Endodermal cell (in vitro differentiated cells): ENCODE measurements around the gene BCAS2. TPM values are rescaled to one million over a fixed set of nuclear protein-coding genes. Genes with fewer than 3 reads are reported as not detected.
A peak's percentile ranks its signal among the peaks of the same experiment; 100 is the strongest.

ENCODE experiments used
- DNase-seq: peaks from one replicate; pipeline ENCODE4 v3.0.0-alpha.2; 2017
- H3K27ac ChIP-seq: 2 replicates; pipeline ENCODE4 v1.5.1; 2013; ENCODE audit warnings: mild to moderate bottlenecking, low read depth, low read length, moderate library complexity
- H3K27me3 ChIP-seq: 2 replicates; pipeline ENCODE4 v1.6.1; 2013; ENCODE audit warnings: mild to moderate bottlenecking, low read length, moderate library complexity; ENCODE audit not compliant: insufficient read depth, control insufficient read depth, poor library complexity, severe bottlenecking
- H3K36me3 ChIP-seq: 2 replicates; pipeline ENCODE4 v1.7.0; 2013; ENCODE audit warnings: mild to moderate bottlenecking, low read length, moderate library complexity; ENCODE audit not compliant: control insufficient read depth, insufficient read depth
- H3K4me1 ChIP-seq: one replicate; pipeline ENCODE4 v1.7.0; 2013; ENCODE audit warnings: low read length; ENCODE audit not compliant: control insufficient read depth, insufficient read depth
- H3K4me3 ChIP-seq: 2 replicates; pipeline ENCODE4 v1.5.1; 2013; ENCODE audit warnings: mild to moderate bottlenecking, low read length, moderate library complexity
- H3K9ac ChIP-seq: 2 replicates; pipeline ENCODE4 v1.6.1; 2013; ENCODE audit warnings: mild to moderate bottlenecking, low read length, moderate library complexity; ENCODE audit not compliant: poor library complexity, severe bottlenecking; ENCODE audit errors: extremely low read depth
- H3K9me3 ChIP-seq: 2 replicates; pipeline ENCODE4 v1.6.1; 2013; ENCODE audit warnings: mild to moderate bottlenecking, low read length, moderate library complexity; ENCODE audit not compliant: control insufficient read depth
- H3K27ac Mint-ChIP-seq: 2 replicates; pipeline ENCODE4 v1.8.0; 2020; ENCODE audit warnings: mixed read lengths
- H3K27me3 Mint-ChIP-seq: 2 replicates; pipeline ENCODE4 v1.8.0; 2021; ENCODE audit warnings: mild to moderate bottlenecking, mixed read lengths; ENCODE audit not compliant: insufficient read depth
- H3K36me3 Mint-ChIP-seq: 2 replicates; pipeline ENCODE4 v1.8.0; 2020; ENCODE audit warnings: low read depth, mixed read lengths
- H3K4me1 Mint-ChIP-seq: 2 replicates; pipeline ENCODE4 v1.8.0; 2020; ENCODE audit warnings: mixed read lengths
- H3K4me3 Mint-ChIP-seq: 2 replicates; pipeline ENCODE4 v1.8.0; 2020; ENCODE audit warnings: mild to moderate bottlenecking, moderate library complexity, mixed read lengths
- H3K9me3 Mint-ChIP-seq: 2 replicates; pipeline ENCODE4 v1.8.0; 2020; ENCODE audit warnings: mild to moderate bottlenecking, mixed read lengths
- CTCF ChIP-seq: fragments of 200-600 bp; sonication (generic); conservative IDR thresholded peaks from 2 replicates; pipeline ENCODE4 v1.5.0; 2021; ENCODE audit warnings: antibody characterized with exemption, mild to moderate bottlenecking
- WGBS, 2 experiments: methylation state at CpG; one replicate each; pipeline versions ENCODE4 v1.1.5 to v1.1.7; 2013; ENCODE audit warnings: missing lambda C conversion rate in 2 of 2, mixed read lengths in 1 of 2; ENCODE audit not compliant: insufficient coverage in 1 of 2, insufficient read length in 1 of 2; 5-methylcytosine and 5-hydroxymethylcytosine counted together
- total RNA-seq, 2 donors: library from RNA; stranded (reverse); fragmentation: NEBNext Ultra II Directional in 1 of 2; extraction: Animal tissue kit (Norgen Biotek cat#: 25700) in 1 of 2; gene quantifications; 2 replicates in 1 of 2; 3 replicates in 1 of 2; pipeline ENCODE4 v1.2.1, GENCODE V29; 2021

Gene BCAS2
- total RNA-seq, 2 donors from 2014 or later, result 56.8 to 56.9 TPM

- WGBS, 2 experiments, result 89 to 96% methylated on average over 3 of the region's 3 CpGs
Observed at GRCh38 chr1:114559356-114559755, 22.1 kb downstream of the BCAS2 start.

GRCh38 chr1:114558544-114558943 lies 22.9 kb downstream of the BCAS2 start:
- Histone ChIP-seq H3K9ac (no peak overlapping the region), H3K9me3 (no peaks in the 10 kb centered on the region), H3K27me3 (no peaks in the 10 kb centered on the region), H3K4me1 (no peaks in the 10 kb centered on the region), H3K27ac (no peak overlapping the region), H3K4me3 (no peak overlapping the region), H3K36me3 (no peaks in the 10 kb centered on the region)
- Mint-ChIP-seq H3K27ac (no peak overlapping the region), H3K9me3 (peaks cover 21% of the 10 kb centered on the region), H3K4me1 (peaks cover 4% of the 10 kb centered on the region), H3K36me3 (peaks cover 6% of the 10 kb centered on the region), H3K27me3 (peaks cover 2% of the 10 kb centered on the region), H3K4me3 (no peak overlapping the region)
- TF ChIP-seq CTCF, result peak; percentile 74
- no CpG with 5 or more reads among the region's 1 CpG for WGBS, 2 experiments
- DNase-seq, result no peak

More at GRCh38 chr1:114559356-114559755, 22.1 kb downstream of the BCAS2 start:
- Histone ChIP-seq H3K9ac (no peak overlapping the region), H3K27ac (no peak overlapping the region), H3K4me1 (no peaks in the 10 kb centered on the region), H3K27me3 (no peaks in the 10 kb centered on the region), H3K4me3 (no peak overlapping the region), H3K9me3 (no peaks in the 10 kb centered on the region), H3K36me3 (no peaks in the 10 kb centered on the region)
- DNase-seq, result no peak
- no peak overlapping the region for H3K27ac Mint-ChIP-seq
- peaks cover 4% of the 10 kb centered on the region for H3K4me1 Mint-ChIP-seq
- peaks cover 11% of the 10 kb centered on the region for H3K36me3 Mint-ChIP-seq
- peaks cover 2% of the 10 kb centered on the region for H3K27me3 Mint-ChIP-seq
- no peak for TF ChIP-seq CTCF
- no peak overlapping the region for H3K4me3 Mint-ChIP-seq
- H3K9me3 Mint-ChIP-seq, result peaks cover 22% of the 10 kb centered on the region

GRCh38 chr1:114554577-114554976 lies 26.8 kb downstream of the BCAS2 start:
- DNase-seq, result no peak
- H3K4me1 ChIP-seq, result no peaks in the 10 kb centered on the region
- H3K27ac ChIP-seq, result no peak overlapping the region
- Mint-ChIP-seq H3K27me3 (no peaks in the 10 kb centered on the region), H3K27ac (no peak overlapping the region), H3K4me1 (peaks cover 5% of the 10 kb centered on the region), H3K36me3 (no peaks in the 10 kb centered on the region), H3K4me3 (no peak overlapping the region), H3K9me3 (no peaks in the 10 kb centered on the region)
- no peaks in the 10 kb centered on the region for H3K36me3 ChIP-seq
- H3K9ac ChIP-seq, result no peak overlapping the region
- no peak for TF ChIP-seq CTCF
- no peaks in the 10 kb centered on the region for H3K9me3 ChIP-seq
- no peaks in the 10 kb centered on the region for H3K27me3 ChIP-seq
- WGBS, 2 experiments, result 82 to 100% methylated on average over 2 of the region's 2 CpGs
- H3K4me3 ChIP-seq, result no peak overlapping the region
